Head of caudate nucleus (tissue), 42 donors: Measurements from ENCODE around the gene GPLD1.

ENCODE experiments used
- DNase-seq, 42 donors: peaks; one replicate each; pipeline versions ENCODE4 v3.0.0 to v3.0.0-alpha.2; 2020 to 2021; ENCODE audit warnings: mixed read lengths in 7 of 42
- intact Hi-C: fragments of 100-400 bp; cut with DNase I; formaldehyde crosslinking; loops from one replicate; pipeline ENCODE4 v1.15.0; 2022

GPLD1 gene

GRCh38 chr6:24501914-24502313 is 12.5 kb upstream of the GPLD1 start:
- intact Hi-C loops = no loop called here
- DNase-seq = no peak

DNA sequence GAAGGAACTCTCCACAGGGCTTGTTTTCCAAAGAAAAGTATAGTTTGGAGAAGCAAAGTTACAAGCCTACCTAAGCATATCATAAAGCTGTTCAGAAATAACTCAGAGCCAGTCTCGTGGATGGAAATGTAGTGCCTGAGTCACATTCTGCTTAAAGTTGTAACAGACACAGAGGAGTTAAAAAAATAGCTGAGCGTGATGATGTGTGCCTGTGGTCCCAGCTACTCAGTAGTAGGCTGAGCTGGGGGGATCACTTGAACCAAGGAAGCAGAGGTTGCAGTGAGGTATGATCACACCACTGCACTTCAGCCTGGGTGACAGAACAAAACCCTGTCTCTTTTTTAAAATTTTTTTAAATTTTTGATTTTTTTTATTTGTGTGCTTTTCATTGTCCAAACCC is 12.0 kb upstream of the GPLD1 start:
- intact Hi-C loops = no loop called here
- no peak for DNase-seq

DNA sequence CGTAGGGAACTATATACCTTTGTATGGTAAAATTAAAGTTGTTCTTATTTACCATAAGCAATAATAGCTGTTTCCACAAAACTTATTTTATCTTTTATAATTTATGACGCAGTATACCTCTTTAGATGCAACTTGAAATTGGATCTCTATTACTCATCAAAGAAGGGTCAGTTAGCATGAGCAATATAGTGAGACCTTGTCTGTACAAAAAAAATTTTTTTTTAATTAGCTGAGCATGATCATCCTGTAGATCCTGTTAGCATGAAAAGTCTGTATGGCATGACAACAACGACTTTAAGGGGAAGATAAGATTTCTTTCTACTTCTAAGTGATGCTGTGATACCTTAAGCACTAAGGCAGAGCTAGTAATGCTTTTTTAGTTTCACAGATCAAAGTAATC is 11.3 kb upstream of the GPLD1 start:
- DNase-seq = no peak
- intact Hi-C loops = no loop called here

DNA sequence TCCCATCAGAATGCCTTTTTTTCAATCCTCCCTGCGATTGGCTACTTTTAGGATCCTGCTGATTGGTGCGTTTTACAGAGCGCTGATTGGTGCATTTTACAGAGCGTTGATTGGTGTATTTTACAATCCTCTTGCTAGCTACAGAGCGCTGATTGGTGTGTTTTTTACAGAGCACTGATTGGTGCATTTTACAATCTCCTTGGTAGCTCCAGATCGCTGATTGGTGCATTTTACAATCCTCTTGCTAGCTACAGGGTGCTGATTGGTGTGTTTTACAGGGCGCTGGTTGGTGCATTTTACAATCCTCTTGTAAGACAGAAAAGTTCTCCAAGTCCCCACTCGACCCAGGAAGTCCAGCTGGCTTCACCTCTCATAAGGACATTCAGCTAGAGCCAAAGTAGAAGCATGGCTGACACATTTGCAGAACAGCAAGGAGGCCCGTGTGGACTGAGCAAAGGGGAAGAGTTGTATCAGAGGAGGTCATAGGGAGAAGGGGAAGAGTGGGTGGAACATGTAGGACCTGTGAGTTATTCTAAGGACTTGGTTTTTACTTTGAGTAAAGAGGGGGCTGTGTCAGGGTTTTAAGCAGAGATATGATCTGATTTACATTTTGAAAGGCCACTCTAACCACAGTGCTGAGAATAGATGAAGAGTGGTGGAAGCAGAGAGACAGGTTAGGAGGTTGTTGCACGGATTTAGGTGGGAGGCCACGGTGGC is 8.0 kb upstream of the GPLD1 start:
- intact Hi-C loops = no loop called here
- DNase-seq = no peak

GRCh38 chr6:24494821-24495795 is 5.7 kb upstream of the GPLD1 start, which contains the start of gene ALDH5A1:
ALDH5A1 (plus strand) TSS chr6:24494969; CDS start chr6:24494997, 28 bp downstream.
- intact Hi-C loops = no loop called here
- DNase-seq = peak; percentile 48 to 94 (median 83)

DNA sequence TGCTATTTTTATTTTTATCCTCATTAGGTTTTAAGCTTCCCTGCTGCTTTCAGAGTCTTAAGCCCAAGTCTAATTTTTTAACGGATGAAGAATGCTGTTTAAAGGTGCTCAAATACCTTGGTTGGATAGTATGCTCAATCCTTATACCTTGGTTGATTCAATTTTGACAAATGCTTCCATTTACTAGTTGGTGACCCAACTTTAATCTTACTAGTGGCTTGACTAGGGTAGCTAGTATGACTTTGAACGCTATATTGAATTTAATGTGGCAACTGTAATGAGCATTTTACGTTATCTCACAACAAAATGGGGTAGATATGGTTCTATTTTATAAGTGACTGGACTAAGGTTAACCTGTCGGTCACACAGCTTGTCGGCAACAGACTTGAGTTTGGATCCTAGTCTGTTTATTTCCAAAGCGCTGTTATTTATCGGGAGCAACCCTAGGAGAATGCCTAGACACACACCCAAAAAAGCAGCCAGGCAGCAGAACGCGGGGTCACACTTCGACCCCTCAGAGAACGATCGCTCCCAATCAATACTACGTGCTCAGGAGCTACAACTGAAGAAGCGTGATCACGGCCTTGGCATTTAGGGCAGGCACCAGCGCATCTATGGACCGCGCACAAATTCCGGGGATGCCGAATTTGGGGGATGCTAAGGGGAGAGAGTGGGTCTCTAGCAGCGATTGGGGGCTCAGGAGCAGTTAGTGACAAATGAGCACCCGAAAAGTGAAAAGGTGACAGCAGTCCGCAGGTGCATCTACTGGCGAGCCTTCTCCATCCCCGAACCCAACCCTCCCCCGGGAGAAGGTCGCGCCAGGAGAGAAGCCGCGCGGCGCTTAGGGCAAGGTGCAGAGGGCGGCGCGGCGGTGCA is 4.8 kb upstream of the GPLD1 start:
- peak in 4 of 42 donors; percentile 8 to 19 (median 12) for DNase-seq

GRCh38 chr6:24492475-24492874 is 3.1 kb upstream of the GPLD1 start:
- DNase-seq = peak in 3 of 42 donors; percentile 4 to 23 (median 12)
- intact Hi-C loops = no loop called here

More for the DNA sequence above, 4.8 kb upstream of the GPLD1 start:
- intact Hi-C loops = no loop called here

DNA sequence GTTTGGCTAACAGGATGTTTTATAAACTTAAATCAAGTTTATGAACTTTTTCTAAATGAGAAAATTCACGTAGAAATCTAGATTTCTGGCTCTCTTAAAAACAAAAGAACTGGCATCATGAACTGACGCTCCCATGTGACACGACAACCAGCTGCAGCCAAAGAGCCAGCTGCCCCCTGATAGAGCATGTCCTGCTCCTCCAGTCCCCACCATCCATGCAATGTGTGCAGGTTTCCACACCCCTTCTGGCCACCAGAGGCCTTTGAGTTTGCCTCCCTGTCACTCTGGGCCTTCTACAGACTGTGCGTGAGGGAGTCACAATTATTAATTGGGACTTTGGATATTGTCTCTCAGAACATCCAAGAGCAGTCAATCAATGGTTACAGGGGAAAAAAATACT is 1.6 kb upstream of the GPLD1 start:
- intact Hi-C loops = no loop called here
- no peak for DNase-seq

GRCh38 chr6:24489881-24490280 is 503 bp upstream of the GPLD1 start:
- no peak for DNase-seq
- intact Hi-C loops = no loop called here

GRCh38 chr6:24486065-24486464 is 3.3 kb downstream of the GPLD1 start:
- intact Hi-C loops = no loop called here
- no peak for DNase-seq

DNA sequence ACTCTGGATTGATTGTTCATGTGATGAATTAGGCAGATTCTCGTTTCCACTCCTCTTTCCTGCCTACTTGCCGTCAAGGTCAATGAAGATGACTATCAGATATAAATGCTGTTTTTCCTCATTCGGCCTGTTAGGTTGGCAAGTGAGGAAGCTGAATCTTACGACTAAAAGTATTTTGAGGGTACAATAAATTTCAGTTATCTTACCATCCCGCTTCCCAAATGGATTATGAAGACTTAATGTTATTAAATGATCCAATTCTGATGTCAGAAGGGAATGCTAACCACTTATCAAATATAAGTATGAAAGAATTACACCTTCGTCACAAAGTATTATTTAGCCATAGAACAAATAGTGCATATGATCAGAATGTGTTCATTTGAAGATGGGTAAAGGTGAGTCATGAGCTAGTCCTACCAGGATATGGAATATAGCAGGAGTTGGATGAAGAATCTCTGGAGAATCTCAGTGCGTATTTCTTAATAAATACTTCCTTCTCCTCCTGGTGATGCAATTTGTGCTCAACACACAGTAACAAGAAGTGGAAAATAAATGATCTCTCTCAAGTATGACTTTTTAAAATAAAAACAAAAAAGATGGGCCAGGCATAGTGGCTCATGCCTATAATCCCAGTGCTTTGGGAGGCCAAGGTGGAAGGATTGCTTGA is 4.6 kb downstream of the GPLD1 start:
- intact Hi-C loops = no loop called here
- no peak for DNase-seq

- intact Hi-C loops = no loop called here
- DNase-seq = no peak
These were observed 7.9 kb downstream of the GPLD1 start for GRCh38 chr6:24481449-24481848.

- intact Hi-C loops = no loop called here
- DNase-seq = no peak
These were observed 8.7 kb downstream of the GPLD1 start for GRCh38 chr6:24480705-24481104.

DNA sequence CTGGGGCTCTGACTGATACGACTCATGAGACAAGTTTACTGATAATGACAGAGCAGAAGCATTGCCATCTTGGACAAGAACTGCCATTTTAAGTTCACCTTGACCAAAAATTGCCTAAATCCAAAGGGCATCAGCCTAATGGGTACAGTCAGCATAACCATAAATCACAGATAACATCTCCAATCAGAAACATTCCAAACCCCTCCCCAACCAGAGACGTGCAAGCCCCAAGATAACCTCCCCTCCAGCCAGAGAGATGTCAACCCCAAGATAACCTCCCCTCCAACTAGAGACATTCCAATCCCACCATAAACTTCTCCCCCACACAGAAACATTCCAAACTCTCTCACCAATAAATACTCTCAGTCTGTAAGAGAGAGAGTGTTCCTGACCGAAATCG is 10.5 kb downstream of the GPLD1 start:
- intact Hi-C loops = no loop called here
- no peak for DNase-seq

DNA sequence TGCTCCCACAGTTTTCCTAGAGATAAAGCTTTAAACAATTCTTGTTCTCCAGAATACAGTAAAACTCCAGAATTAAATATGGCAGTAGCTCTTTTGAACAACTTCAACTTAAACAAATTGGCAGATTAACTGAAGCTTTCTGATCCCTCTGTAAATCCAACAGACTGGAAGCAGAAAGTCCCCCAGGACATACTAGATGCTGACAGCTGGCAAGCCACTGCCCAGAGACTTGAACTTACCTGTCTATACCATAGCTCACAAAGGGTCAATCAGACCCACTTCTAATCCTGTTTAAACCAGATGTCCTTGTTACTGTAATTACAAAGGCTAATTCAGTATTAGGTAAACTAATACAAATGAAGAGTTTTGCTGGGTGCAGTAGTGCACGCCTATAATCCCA is 12.3 kb downstream of the GPLD1 start:
- intact Hi-C loops = no loop called here
- DNase-seq = no peak

DNA sequence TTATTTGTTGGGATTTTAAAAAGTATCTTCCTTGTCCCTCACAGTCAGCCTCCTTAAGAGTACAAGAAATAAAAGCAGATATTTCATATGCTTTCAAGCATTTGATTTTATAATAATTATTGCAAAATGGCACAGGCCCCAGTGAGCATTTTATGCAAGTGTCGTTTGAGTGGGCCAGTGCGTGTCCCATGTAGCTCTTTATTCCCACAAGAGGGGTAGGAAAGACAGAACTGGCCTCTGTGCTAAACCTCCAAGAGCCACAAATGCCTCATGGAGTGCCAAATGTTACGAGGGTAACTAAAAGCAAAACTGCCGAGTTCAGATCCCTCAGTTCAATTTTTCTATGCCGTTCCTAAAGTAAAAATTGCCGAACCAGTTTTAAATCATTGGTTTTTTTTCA is 12.7 kb downstream of the GPLD1 start:
- DNase-seq = no peak
- intact Hi-C loops = no loop called here

GRCh38 chr6:24472181-24472580 is 17.2 kb downstream of the GPLD1 start:
- no peak for DNase-seq
- intact Hi-C loops = no loop called here

DNA sequence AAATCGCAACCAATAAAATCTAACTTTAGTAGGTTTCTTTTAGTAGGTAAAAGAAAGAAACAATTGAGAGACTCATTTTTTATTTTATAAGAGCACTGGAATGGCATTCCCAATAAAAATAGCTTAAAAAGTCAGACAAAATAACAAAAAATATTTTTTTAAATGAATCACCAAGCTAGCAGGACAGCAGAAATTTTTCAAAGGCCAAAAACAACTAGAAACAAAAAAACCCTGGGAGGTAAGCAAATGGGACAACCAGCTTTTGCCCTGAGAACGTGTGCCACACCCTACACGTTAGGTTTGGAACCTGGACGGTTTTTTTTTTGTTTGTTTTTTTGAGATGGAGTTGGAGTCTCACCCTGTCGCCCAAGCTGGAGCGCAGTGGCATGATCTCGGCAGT is 19.6 kb downstream of the GPLD1 start:
- DNase-seq = no peak
- intact Hi-C loops = no loop called here
